Endodermal cell (in vitro differentiated cells): Measurements from ENCODE around the gene CD244. TPM values are rescaled to one million over a fixed set of nuclear protein-coding genes. Genes with fewer than 3 reads are reported as not detected.

Source experiments
- DNase-seq: peaks from one replicate; pipeline ENCODE4 v3.0.0-alpha.2; 2017
- H3K27ac ChIP-seq: 2 replicates; pipeline ENCODE4 v1.5.1; 2013; ENCODE audit warnings: mild to moderate bottlenecking, low read depth, low read length, moderate library complexity
- H3K27me3 ChIP-seq: 2 replicates; pipeline ENCODE4 v1.6.1; 2013; ENCODE audit warnings: mild to moderate bottlenecking, low read length, moderate library complexity; ENCODE audit not compliant: insufficient read depth, control insufficient read depth, poor library complexity, severe bottlenecking
- H3K36me3 ChIP-seq: 2 replicates; pipeline ENCODE4 v1.7.0; 2013; ENCODE audit warnings: mild to moderate bottlenecking, low read length, moderate library complexity; ENCODE audit not compliant: control insufficient read depth, insufficient read depth
- H3K4me1 ChIP-seq: one replicate; pipeline ENCODE4 v1.7.0; 2013; ENCODE audit warnings: low read length; ENCODE audit not compliant: control insufficient read depth, insufficient read depth
- H3K4me3 ChIP-seq: 2 replicates; pipeline ENCODE4 v1.5.1; 2013; ENCODE audit warnings: mild to moderate bottlenecking, low read length, moderate library complexity
- H3K9ac ChIP-seq: 2 replicates; pipeline ENCODE4 v1.6.1; 2013; ENCODE audit warnings: mild to moderate bottlenecking, low read length, moderate library complexity; ENCODE audit not compliant: poor library complexity, severe bottlenecking; ENCODE audit errors: extremely low read depth
- H3K9me3 ChIP-seq: 2 replicates; pipeline ENCODE4 v1.6.1; 2013; ENCODE audit warnings: mild to moderate bottlenecking, low read length, moderate library complexity; ENCODE audit not compliant: control insufficient read depth
- H3K27ac Mint-ChIP-seq: 2 replicates; pipeline ENCODE4 v1.8.0; 2020; ENCODE audit warnings: mixed read lengths
- H3K27me3 Mint-ChIP-seq: 2 replicates; pipeline ENCODE4 v1.8.0; 2021; ENCODE audit warnings: mild to moderate bottlenecking, mixed read lengths; ENCODE audit not compliant: insufficient read depth
- H3K36me3 Mint-ChIP-seq: 2 replicates; pipeline ENCODE4 v1.8.0; 2020; ENCODE audit warnings: low read depth, mixed read lengths
- H3K4me1 Mint-ChIP-seq: 2 replicates; pipeline ENCODE4 v1.8.0; 2020; ENCODE audit warnings: mixed read lengths
- H3K4me3 Mint-ChIP-seq: 2 replicates; pipeline ENCODE4 v1.8.0; 2020; ENCODE audit warnings: mild to moderate bottlenecking, moderate library complexity, mixed read lengths
- H3K9me3 Mint-ChIP-seq: 2 replicates; pipeline ENCODE4 v1.8.0; 2020; ENCODE audit warnings: mild to moderate bottlenecking, mixed read lengths
- WGBS, 2 experiments: methylation state at CpG; one replicate each; pipeline versions ENCODE4 v1.1.5 to v1.1.7; 2013; ENCODE audit warnings: missing lambda C conversion rate in 2 of 2, mixed read lengths in 1 of 2; ENCODE audit not compliant: insufficient coverage in 1 of 2, insufficient read length in 1 of 2; 5-methylcytosine and 5-hydroxymethylcytosine counted together
- total RNA-seq, 2 donors: library from RNA; stranded (reverse); fragmentation: NEBNext Ultra II Directional in 1 of 2; extraction: Animal tissue kit (Norgen Biotek cat#: 25700) in 1 of 2; gene quantifications; 2 replicates in 1 of 2; 3 replicates in 1 of 2; pipeline ENCODE4 v1.2.1, GENCODE V29; 2021
- TF ChIP-seq, protein P1 (sequence below): fragments of 200-600 bp; sonication (generic); conservative IDR thresholded peaks from 2 replicates; pipeline ENCODE4 v1.5.0; 2021; ENCODE audit warnings: antibody characterized with exemption, mild to moderate bottlenecking

Gene CD244
- total RNA-seq, 2 donors from 2014 or later = 0.31 TPM; not detected in 1

DNA sequence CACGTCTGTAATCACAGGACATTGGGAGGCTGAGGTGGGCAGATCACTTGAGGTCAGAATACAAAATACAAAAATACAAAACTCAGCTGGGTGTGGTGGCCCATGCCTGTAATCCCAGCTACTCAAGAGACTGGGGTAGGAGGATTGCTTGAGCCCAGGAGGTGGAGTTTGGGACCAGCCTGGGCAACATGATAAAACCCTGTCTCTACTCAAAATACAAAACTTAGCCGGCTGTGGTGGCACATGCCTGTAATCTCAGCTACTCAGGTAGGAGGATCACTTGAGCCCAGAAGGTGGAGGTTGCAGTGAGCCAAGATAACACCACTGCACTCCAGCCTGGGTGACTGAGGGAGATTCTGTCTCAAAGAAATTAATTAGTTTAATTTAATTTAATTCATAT, 28.8 kb upstream of the CD244 start:
- no peaks in the 10 kb centered on the region for H3K4me1 ChIP-seq
- TF ChIP-seq, protein P1, sequence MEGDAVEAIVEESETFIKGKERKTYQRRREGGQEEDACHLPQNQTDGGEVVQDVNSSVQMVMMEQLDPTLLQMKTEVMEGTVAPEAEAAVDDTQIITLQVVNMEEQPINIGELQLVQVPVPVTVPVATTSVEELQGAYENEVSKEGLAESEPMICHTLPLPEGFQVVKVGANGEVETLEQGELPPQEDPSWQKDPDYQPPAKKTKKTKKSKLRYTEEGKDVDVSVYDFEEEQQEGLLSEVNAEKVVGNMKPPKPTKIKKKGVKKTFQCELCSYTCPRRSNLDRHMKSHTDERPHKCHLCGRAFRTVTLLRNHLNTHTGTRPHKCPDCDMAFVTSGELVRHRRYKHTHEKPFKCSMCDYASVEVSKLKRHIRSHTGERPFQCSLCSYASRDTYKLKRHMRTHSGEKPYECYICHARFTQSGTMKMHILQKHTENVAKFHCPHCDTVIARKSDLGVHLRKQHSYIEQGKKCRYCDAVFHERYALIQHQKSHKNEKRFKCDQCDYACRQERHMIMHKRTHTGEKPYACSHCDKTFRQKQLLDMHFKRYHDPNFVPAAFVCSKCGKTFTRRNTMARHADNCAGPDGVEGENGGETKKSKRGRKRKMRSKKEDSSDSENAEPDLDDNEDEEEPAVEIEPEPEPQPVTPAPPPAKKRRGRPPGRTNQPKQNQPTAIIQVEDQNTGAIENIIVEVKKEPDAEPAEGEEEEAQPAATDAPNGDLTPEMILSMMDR = no peak
- H3K36me3 Mint-ChIP-seq = no peaks in the 10 kb centered on the region
- no peak overlapping the region for H3K9ac ChIP-seq
- no peaks in the 10 kb centered on the region for H3K27me3 ChIP-seq
- H3K9me3 Mint-ChIP-seq = peaks cover 31% of the 10 kb centered on the region
- no peaks in the 10 kb centered on the region for H3K36me3 ChIP-seq
- no peak overlapping the region for H3K27ac Mint-ChIP-seq
- H3K4me3 ChIP-seq = no peak overlapping the region
- H3K27me3 Mint-ChIP-seq = peaks cover 11% of the 10 kb centered on the region
- peaks cover 5% of the 10 kb centered on the region for H3K9me3 ChIP-seq
- no peak for DNase-seq
- 89% methylated on average over 2 of the region's 2 CpGs; no CpG with 5 or more reads in 1 of the 2 experiments for WGBS, 2 experiments
- no peaks in the 10 kb centered on the region for H3K4me1 Mint-ChIP-seq
- no peak overlapping the region for H3K27ac ChIP-seq
- H3K4me3 Mint-ChIP-seq = no peak overlapping the region

DNA sequence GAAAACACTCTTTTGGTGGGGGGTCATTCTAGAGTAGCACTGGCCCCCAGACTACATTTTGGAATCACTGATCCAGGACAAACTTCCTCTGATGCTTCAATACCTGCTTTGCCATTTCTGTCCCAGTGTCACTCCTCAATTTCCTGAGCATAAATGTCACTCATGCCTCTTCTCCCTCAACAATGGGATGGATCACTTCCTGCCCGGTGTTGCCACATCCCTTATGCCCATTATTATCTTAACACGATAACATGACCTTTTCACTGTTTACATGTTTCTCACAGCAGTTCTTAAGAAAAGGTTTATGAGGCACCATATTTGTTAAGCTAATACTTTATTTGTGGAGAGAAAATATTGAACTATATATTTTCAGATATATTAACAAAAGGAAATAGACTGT, 26.2 kb upstream of the CD244 start:
- peaks cover 5% of the 10 kb centered on the region for H3K9me3 ChIP-seq
- WGBS, 2 experiments = 48% methylated on average over 2 of the region's 2 CpGs; no CpG with 5 or more reads in 1 of the 2 experiments
- H3K27ac Mint-ChIP-seq = no peak overlapping the region
- no peak overlapping the region for H3K4me3 Mint-ChIP-seq
- peaks cover 9% of the 10 kb centered on the region for H3K4me1 Mint-ChIP-seq
- H3K4me3 ChIP-seq = no peak overlapping the region
- H3K9ac ChIP-seq = no peak overlapping the region
- no peak for DNase-seq
- no peaks in the 10 kb centered on the region for H3K27me3 ChIP-seq
- H3K9me3 Mint-ChIP-seq = peaks cover 15% of the 10 kb centered on the region
- H3K4me1 ChIP-seq = no peaks in the 10 kb centered on the region
- no peaks in the 10 kb centered on the region for H3K36me3 ChIP-seq
- peaks cover 5% of the 10 kb centered on the region for H3K27me3 Mint-ChIP-seq
- TF ChIP-seq, protein P1 = no peak
- no peaks in the 10 kb centered on the region for H3K36me3 Mint-ChIP-seq
- no peak overlapping the region for H3K27ac ChIP-seq

DNA sequence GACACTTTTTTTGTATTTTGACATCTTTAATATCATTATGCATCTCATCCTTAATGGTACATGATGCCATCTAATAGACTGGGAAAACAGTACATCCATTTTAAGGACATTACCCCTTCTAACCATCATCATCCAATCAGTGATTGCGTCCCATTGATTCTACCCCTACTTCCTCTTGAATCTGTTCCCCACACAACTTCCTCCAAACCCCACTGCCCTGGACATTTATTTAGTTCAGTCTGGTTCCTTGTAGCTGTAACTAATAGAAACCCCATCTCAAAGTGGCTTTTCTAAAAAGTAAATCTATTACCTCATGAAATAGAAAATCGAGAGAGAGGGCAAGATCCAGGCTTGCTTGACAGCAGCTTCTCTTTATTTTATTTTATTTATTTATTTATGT, 24.4 kb upstream of the CD244 start:
- H3K9me3 Mint-ChIP-seq = peaks cover 6% of the 10 kb centered on the region
- Histone ChIP-seq H3K9ac (no peak overlapping the region), H3K4me1 (no peaks in the 10 kb centered on the region), H3K36me3 (no peaks in the 10 kb centered on the region), H3K4me3 (no peak overlapping the region), H3K9me3 (peaks cover 3% of the 10 kb centered on the region), H3K27me3 (no peaks in the 10 kb centered on the region), H3K27ac (no peak overlapping the region)
- 94 to 100% methylated on average over 1 of the region's 2 CpGs for WGBS, 2 experiments
- no peak overlapping the region for H3K27ac Mint-ChIP-seq
- no peak for DNase-seq
- H3K4me1 Mint-ChIP-seq = peaks cover 15% of the 10 kb centered on the region
- H3K4me3 Mint-ChIP-seq = no peak overlapping the region
- H3K36me3 Mint-ChIP-seq = no peaks in the 10 kb centered on the region
- TF ChIP-seq, protein P1 = no peak
- H3K27me3 Mint-ChIP-seq = peaks cover 1% of the 10 kb centered on the region
